ENCODE measurements around the gene WASHC2A. TPM values are rescaled to one million over a fixed set of nuclear protein-coding genes. Genes with fewer than 3 reads are reported as not detected.
"Not testable (repeated sequence)": the region's sequence is repeated elsewhere in the genome, so short reads cannot be mapped to it uniquely, and the experiment has no call there.

The WASHC2A gene
- polyA plus RNA-seq, 3 donors = 10.9 to 32.9 (median 18.8) TPM

DNA sequence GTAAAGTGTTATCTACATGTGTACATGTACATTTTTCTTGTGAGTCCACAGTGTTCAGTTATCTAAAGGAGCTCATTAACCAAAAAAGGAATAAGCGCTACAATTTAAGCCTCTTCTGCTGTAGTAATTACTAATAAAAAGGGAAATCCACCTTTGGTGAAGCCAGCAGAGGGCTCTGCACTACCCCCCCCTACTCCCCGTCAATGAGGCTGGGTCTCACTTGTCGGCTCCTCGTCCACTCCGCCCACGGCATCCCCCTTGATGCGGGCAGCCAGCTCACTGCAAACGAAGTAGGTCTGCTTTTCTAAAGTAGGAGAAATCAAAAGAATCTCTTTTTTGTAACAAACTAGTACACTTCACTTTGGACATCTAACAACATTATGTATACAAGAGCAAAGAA is 4.7 kb upstream of the WASHC2A start:
- no peak overlapping the region for H3K4me2 ChIP-seq (replicated peaks; ENCODE audit: extremely low read depth, low read length, poor library complexity, severe bottlenecking)
- Mint-ChIP-seq H3K27ac (no peak overlapping the region), H3K36me3 (no peaks in the 10 kb centered on the region), H3K9me3 (no peaks in the 10 kb centered on the region), H3K4me1 (peaks cover 9% of the 10 kb centered on the region), H3K27me3 (ENCODE audit: low read depth in 3 of 3) (peaks cover 3 to 6% (median 4%) of the 10 kb centered on the region in 3 donors), H3K4me3 (peak overlapping the region in 1 of 2 donors; percentile 65)
- no peak overlapping the region for H3K4me3 ChIP-seq (replicated peaks in 1 of 3; ENCODE audit: low read depth in 2 of 3, low read length in 3 of 3)
- intact Hi-C loops (cut with micrococcal nuclease) = loop anchor here in 1 of 2 donors (10.0 kb wide), 1 partner anchor 562 kb away; the partner anchor contains the start of gene SGMS1
- no peaks in the 10 kb centered on the region for H3K27me3 ChIP-seq (ENCODE audit: control insufficient read depth in 2 of 2, insufficient read depth in 2 of 2, low read length in 2 of 2)
- H3K79me2 ChIP-seq (ENCODE audit: insufficient read depth, low read length) = no peaks in the 10 kb centered on the region
- no peak overlapping the region for H3K27ac ChIP-seq (ENCODE audit: low read depth in 1 of 2, low read length in 2 of 2)
- WGBS (ENCODE audit: insufficient coverage) = 87% methylated on average over 6 of the region's 8 CpGs
- H2AFZ ChIP-seq (ENCODE audit: insufficient read depth, low read depth, low read length, poor library complexity, severe bottlenecking) = no peak overlapping the region
- no peak for TF ChIP-seq CTCF (IDR thresholded peaks at IDR 0.05)
- no peaks in the 10 kb centered on the region for H4K20me1 ChIP-seq (ENCODE audit: insufficient read depth, low read length)
- H3K4me1 ChIP-seq (ENCODE audit: control insufficient read depth in 1 of 2, insufficient read depth in 2 of 2, low read length in 2 of 2) = peaks cover 0 to 3% of the 10 kb centered on the region in 2 donors
- DNase-seq = no peak
- no peak overlapping the region for H3K9ac ChIP-seq (ENCODE audit: insufficient read depth, low read length, poor library complexity, severe bottlenecking)
- no peaks in the 10 kb centered on the region for H3K9me3 ChIP-seq (replicated peaks in 1 of 2; ENCODE audit: control insufficient read depth in 1 of 2, insufficient read depth in 1 of 2, low read length in 2 of 2)
- no peaks in the 10 kb centered on the region for H3K36me3 ChIP-seq (replicated peaks in 1 of 2; ENCODE audit: control insufficient read depth in 1 of 2, insufficient read depth in 2 of 2, low read length in 2 of 2)

- peak overlapping the region in 2 of 7 donors; percentile 61 to 76 for H3K27ac Mint-ChIP-seq
- peaks cover 7 to 12% of the 10 kb centered on the region in 2 donors for H3K36me3 Mint-ChIP-seq
- WGBS (ENCODE audit: insufficient coverage) = no CpG with 5 or more reads among the region's 13 CpGs
- Histone ChIP-seq H3K9ac (ENCODE audit: insufficient read depth, low read length, poor library complexity, severe bottlenecking) (peak overlapping the region; percentile 77), H3K4me1 (ENCODE audit: control insufficient read depth in 1 of 2, insufficient read depth in 2 of 2, low read length in 2 of 2) (peaks cover 6 to 11% of the 10 kb centered on the region in 2 donors), H3K4me3 (replicated peaks in 1 of 3; ENCODE audit: low read depth in 2 of 3, low read length in 3 of 3) (peak overlapping the region; percentile 49 to 81 (median 75)), H2AFZ (ENCODE audit: insufficient read depth, low read depth, low read length, poor library complexity, severe bottlenecking) (peak overlapping the region; percentile 59)
- intact Hi-C loops (cut with micrococcal nuclease) = loop anchor here in 1 of 2 donors (10.0 kb wide), 1 partner anchor 556 kb away; the partner anchor contains the start of gene SGMS1
- not testable (repeated sequence) for H3K27me3 ChIP-seq (ENCODE audit: control insufficient read depth in 2 of 2, insufficient read depth in 2 of 2, low read length in 2 of 2); H3K27me3 Mint-ChIP-seq (ENCODE audit: low read depth in 3 of 3); H3K79me2 ChIP-seq (ENCODE audit: insufficient read depth, low read length); H3K27ac ChIP-seq (ENCODE audit: low read depth in 1 of 2, low read length in 2 of 2); H3K4me2 ChIP-seq (replicated peaks; ENCODE audit: extremely low read depth, low read length, poor library complexity, severe bottlenecking); H3K9me3 Mint-ChIP-seq; H3K36me3 ChIP-seq (replicated peaks in 1 of 2; ENCODE audit: control insufficient read depth in 1 of 2, insufficient read depth in 2 of 2, low read length in 2 of 2); H4K20me1 ChIP-seq (ENCODE audit: insufficient read depth, low read length); H3K9me3 ChIP-seq (replicated peaks in 1 of 2; ENCODE audit: control insufficient read depth in 1 of 2, insufficient read depth in 1 of 2, low read length in 2 of 2); DNase-seq
- peaks cover 17% of the 10 kb centered on the region for H3K4me1 Mint-ChIP-seq
- peak overlapping the region; percentile 74 to 84 for H3K4me3 Mint-ChIP-seq
Observed at GRCh38 chr10:50068352-50068659, 552 bp downstream of the WASHC2A start.

DNA sequence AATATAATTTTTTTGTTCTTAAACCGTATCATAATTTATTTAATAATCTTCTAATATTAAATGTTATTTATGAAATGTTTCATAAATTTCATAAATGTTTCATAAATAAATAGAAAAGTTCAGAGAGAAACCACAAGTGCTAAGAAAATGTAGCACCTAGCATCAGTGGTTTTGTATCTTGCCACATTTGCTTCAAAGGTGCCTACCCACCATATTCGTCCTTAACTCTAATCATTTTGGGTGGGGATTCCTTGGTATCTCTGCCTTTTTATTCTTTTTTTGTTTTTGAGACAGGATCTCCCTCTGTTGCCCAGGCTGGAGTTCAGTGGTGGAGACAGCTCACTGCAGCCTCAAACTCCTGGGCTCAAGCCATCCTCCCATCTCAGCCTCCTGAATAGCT is 7.4 kb downstream of the WASHC2A start:
- H3K4me3 ChIP-seq (replicated peaks in 1 of 3; ENCODE audit: low read depth in 2 of 3, low read length in 3 of 3); H3K79me2 ChIP-seq (ENCODE audit: insufficient read depth, low read length); H3K27me3 ChIP-seq (ENCODE audit: control insufficient read depth in 2 of 2, insufficient read depth in 2 of 2, low read length in 2 of 2); H2AFZ ChIP-seq (ENCODE audit: insufficient read depth, low read depth, low read length, poor library complexity, severe bottlenecking); H3K9me3 Mint-ChIP-seq; H3K4me1 Mint-ChIP-seq; H3K4me2 ChIP-seq (replicated peaks; ENCODE audit: extremely low read depth, low read length, poor library complexity, severe bottlenecking); H3K27ac Mint-ChIP-seq; H3K27ac ChIP-seq (ENCODE audit: low read depth in 1 of 2, low read length in 2 of 2); H3K4me1 ChIP-seq (ENCODE audit: control insufficient read depth in 1 of 2, insufficient read depth in 2 of 2, low read length in 2 of 2); H3K9ac ChIP-seq (ENCODE audit: insufficient read depth, low read length, poor library complexity, severe bottlenecking); H3K4me3 Mint-ChIP-seq; H4K20me1 ChIP-seq (ENCODE audit: insufficient read depth, low read length); H3K9me3 ChIP-seq (replicated peaks in 1 of 2; ENCODE audit: control insufficient read depth in 1 of 2, insufficient read depth in 1 of 2, low read length in 2 of 2); intact Hi-C loops (cut with micrococcal nuclease); H3K27me3 Mint-ChIP-seq (ENCODE audit: low read depth in 3 of 3); DNase-seq: not testable (repeated sequence)
- no CpG with 5 or more reads among the region's 2 CpGs for WGBS (ENCODE audit: insufficient coverage)
- H3K36me3 Mint-ChIP-seq = peaks cover 14 to 27% of the 10 kb centered on the region in 2 donors
- peaks cover 6 to 18% of the 10 kb centered on the region in 2 donors for H3K36me3 ChIP-seq (replicated peaks in 1 of 2; ENCODE audit: control insufficient read depth in 1 of 2, insufficient read depth in 2 of 2, low read length in 2 of 2)

- no CpG with 5 or more reads among the region's 2 CpGs for WGBS (ENCODE audit: insufficient coverage)
- H3K4me1 Mint-ChIP-seq; H3K9me3 Mint-ChIP-seq; H3K27me3 Mint-ChIP-seq (ENCODE audit: low read depth in 3 of 3); H3K27me3 ChIP-seq (ENCODE audit: control insufficient read depth in 2 of 2, insufficient read depth in 2 of 2, low read length in 2 of 2); H3K27ac Mint-ChIP-seq; H3K79me2 ChIP-seq (ENCODE audit: insufficient read depth, low read length); H3K4me2 ChIP-seq (replicated peaks; ENCODE audit: extremely low read depth, low read length, poor library complexity, severe bottlenecking); H3K4me1 ChIP-seq (ENCODE audit: control insufficient read depth in 1 of 2, insufficient read depth in 2 of 2, low read length in 2 of 2); H3K9ac ChIP-seq (ENCODE audit: insufficient read depth, low read length, poor library complexity, severe bottlenecking); H3K27ac ChIP-seq (ENCODE audit: low read depth in 1 of 2, low read length in 2 of 2); DNase-seq; H3K9me3 ChIP-seq (replicated peaks in 1 of 2; ENCODE audit: control insufficient read depth in 1 of 2, insufficient read depth in 1 of 2, low read length in 2 of 2); intact Hi-C loops (cut with micrococcal nuclease); H3K4me3 Mint-ChIP-seq; H2AFZ ChIP-seq (ENCODE audit: insufficient read depth, low read depth, low read length, poor library complexity, severe bottlenecking); H3K4me3 ChIP-seq (replicated peaks in 1 of 3; ENCODE audit: low read depth in 2 of 3, low read length in 3 of 3); H4K20me1 ChIP-seq (ENCODE audit: insufficient read depth, low read length): not testable (repeated sequence)
- peaks cover 14 to 27% of the 10 kb centered on the region in 2 donors for H3K36me3 Mint-ChIP-seq
- peaks cover 6 to 18% of the 10 kb centered on the region in 2 donors for H3K36me3 ChIP-seq (replicated peaks in 1 of 2; ENCODE audit: control insufficient read depth in 1 of 2, insufficient read depth in 2 of 2, low read length in 2 of 2)
Observed at GRCh38 chr10:50075544-50075943, 7.8 kb downstream of the WASHC2A start.

Measured in CD14-positive monocyte (primary cell).